IPS-20b (cell line): Measurements from ENCODE around the gene ZG16.
"Not testable (repeated sequence)": the region's sequence is repeated elsewhere in the genome, so short reads cannot be mapped to it uniquely, and the experiment has no call there.

Experiments used
- H3K27ac ChIP-seq: one replicate; pipeline ENCODE4 v1.5.1; 2013; ENCODE audit warnings: low read length
- H3K27me3 ChIP-seq: 2 replicates; pipeline ENCODE4 v1.6.1; 2013; ENCODE audit warnings: mild to moderate bottlenecking, low read length, inconsistent platforms; ENCODE audit not compliant: insufficient read depth
- H3K36me3 ChIP-seq: 2 replicates; pipeline ENCODE4 v1.6.1; 2013; ENCODE audit warnings: low read depth, mild to moderate bottlenecking, inconsistent platforms, low read length, moderate library complexity; ENCODE audit not compliant: insufficient read depth
- H3K4me1 ChIP-seq: 2 replicates; pipeline ENCODE4 v1.6.1; 2013; ENCODE audit warnings: mild to moderate bottlenecking, control low read depth, inconsistent platforms, low read length, moderate library complexity; ENCODE audit not compliant: insufficient read depth
- H3K4me3 ChIP-seq: 2 replicates; pipeline ENCODE4 v1.5.1; 2013; ENCODE audit warnings: mild to moderate bottlenecking, low read length, inconsistent platforms
- H3K9ac ChIP-seq: 2 replicates; pipeline ENCODE4 v1.6.1; 2013; ENCODE audit warnings: low read depth, mild to moderate bottlenecking, inconsistent platforms, low read length, moderate library complexity
- H3K9me3 ChIP-seq: 2 replicates; pipeline ENCODE4 v1.6.1; 2013; ENCODE audit warnings: mild to moderate bottlenecking, low read depth, low read length, inconsistent platforms; ENCODE audit not compliant: insufficient read depth

The ZG16 gene

DNA sequence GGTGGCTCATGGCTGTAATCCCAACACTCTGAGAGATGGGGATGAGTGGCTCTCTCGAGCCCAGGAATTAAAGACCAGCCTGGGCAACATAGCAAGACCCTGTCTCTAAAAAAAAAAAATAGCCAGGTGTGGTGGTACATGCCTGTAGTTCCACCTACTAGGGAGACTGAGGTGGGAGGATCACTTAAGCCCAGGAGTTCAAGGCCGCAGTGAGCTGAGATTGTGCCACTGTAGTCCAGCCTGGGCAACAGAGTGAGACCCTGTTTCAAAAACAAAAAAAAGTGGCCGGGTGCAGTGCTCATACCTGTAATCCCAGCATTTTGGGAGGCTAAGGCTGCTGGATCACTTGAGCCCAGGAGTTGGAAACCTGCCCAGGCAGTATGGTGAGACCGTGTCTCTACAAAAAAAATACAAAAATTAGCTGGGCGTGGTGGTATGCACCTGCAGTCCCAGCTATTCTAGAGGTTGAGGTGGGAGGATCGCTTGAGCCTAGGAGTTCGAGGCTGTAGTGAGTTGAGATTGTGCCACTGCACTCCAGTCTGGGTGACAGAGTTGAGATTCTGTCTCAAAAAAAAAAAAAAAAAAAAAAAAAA is 35.3 kb upstream of the ZG16 start:
- Histone ChIP-seq H3K27me3 (no peaks in the 10 kb centered on the region), H3K36me3 (peaks cover 22% of the 10 kb centered on the region), H3K9ac (no peak overlapping the region), H3K4me3 (no peak overlapping the region), H3K9me3 (no peaks in the 10 kb centered on the region), H3K27ac (no peak overlapping the region), H3K4me1 (no peaks in the 10 kb centered on the region)

DNA sequence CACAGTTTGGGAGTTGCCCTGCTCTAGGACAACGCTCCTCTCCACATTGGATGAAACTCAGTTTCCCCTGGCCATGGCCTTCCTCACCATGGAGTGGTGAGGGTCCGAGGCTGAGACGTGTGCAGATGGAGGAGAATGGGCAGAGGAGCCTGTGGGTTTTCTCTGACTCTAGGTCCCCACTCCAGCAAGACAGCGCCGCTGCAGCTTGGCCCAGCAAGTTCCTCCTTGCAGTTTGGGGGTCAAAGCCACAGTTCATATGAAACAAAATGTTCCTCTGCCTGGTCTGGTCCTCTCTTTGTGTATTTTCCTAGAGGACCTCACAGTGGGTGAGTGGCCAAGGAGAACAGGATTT is 34.6 kb upstream of the ZG16 start:
- Histone ChIP-seq H3K4me1 (no peaks in the 10 kb centered on the region), H3K9me3 (no peaks in the 10 kb centered on the region), H3K9ac (no peak overlapping the region), H3K27ac (no peak overlapping the region), H3K4me3 (no peak overlapping the region), H3K36me3 (peaks cover 15% of the 10 kb centered on the region; the same call in 1 of the 2 replicates), H3K27me3 (no peaks in the 10 kb centered on the region)

DNA sequence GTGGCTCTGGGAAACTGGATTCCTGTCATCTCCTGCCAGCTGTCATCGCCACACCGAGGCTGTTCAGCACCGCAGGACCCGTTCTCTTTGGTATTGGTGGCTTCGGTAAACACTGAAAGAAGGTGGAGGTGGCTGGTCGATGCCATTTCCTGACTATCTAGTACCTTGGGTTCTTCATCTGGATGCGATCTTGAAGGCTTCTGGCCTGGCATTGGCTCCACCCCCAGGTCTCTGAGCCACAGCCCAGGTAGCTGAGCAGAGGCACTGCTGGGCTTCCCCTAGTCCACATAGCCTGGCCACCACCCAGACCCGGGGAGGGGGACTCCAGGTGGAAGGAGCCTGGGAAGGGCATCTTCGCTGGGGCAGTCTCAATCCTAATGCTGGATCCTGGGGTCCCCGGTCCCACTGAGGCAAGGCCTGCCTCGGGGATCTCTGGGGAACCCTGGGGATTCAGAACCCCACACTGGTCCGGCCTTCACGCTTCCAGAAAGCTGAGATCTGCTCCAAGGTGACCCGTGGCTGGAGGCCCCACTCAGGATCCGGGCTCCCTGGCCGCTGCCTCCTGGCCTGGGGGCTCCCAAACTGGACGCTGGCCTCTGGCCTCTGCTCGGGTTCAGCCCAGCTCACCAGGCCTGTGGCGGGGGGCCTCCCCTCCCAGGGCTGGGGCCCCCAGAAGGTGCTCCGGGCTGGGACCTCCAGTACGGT is 34.1 kb upstream of the ZG16 start:
- Histone ChIP-seq H3K9me3 (no peaks in the 10 kb centered on the region), H3K4me3 (no peak overlapping the region), H3K27me3 (no peaks in the 10 kb centered on the region), H3K4me1 (no peaks in the 10 kb centered on the region), H3K27ac (no peak overlapping the region), H3K36me3 (peaks cover 10% of the 10 kb centered on the region; the same call in 1 of the 2 replicates), H3K9ac (no peak overlapping the region)

DNA sequence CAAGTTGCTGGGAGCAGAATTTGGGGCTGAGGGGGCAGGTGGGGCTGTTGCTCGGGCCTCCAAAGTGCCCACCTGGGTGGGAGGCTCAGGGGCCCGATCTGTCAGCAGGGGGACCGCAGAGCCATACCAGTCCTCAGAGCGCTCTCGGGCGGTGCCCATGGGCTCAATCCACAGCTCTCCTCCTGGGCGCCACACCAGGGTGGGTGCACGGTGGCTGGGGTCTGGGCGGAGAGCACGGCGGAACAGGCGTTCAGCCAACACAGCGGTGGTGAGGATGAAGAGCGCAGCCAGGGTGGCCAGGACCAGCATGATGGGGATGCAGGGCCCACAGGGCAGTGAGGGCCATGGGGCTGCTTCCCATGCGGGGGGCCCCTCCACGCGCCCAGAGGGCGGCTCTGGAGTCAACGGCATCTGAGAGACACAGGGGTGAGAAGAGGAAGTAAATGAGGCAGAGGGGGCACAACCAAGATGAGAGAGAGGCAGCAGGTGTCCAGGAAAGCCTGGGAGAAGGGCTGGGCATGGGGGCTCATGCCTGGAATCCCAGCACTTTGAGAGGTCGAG is 33.4 kb upstream of the ZG16 start:
- H3K36me3 ChIP-seq = peaks cover 7% of the 10 kb centered on the region; the same call in 1 of the 2 replicates
- H3K27me3 ChIP-seq = no peaks in the 10 kb centered on the region
- H3K9me3 ChIP-seq = no peaks in the 10 kb centered on the region
- no peaks in the 10 kb centered on the region for H3K4me1 ChIP-seq
- no peak overlapping the region for H3K9ac ChIP-seq
- H3K27ac ChIP-seq = no peak overlapping the region
- no peak overlapping the region for H3K4me3 ChIP-seq

DNA sequence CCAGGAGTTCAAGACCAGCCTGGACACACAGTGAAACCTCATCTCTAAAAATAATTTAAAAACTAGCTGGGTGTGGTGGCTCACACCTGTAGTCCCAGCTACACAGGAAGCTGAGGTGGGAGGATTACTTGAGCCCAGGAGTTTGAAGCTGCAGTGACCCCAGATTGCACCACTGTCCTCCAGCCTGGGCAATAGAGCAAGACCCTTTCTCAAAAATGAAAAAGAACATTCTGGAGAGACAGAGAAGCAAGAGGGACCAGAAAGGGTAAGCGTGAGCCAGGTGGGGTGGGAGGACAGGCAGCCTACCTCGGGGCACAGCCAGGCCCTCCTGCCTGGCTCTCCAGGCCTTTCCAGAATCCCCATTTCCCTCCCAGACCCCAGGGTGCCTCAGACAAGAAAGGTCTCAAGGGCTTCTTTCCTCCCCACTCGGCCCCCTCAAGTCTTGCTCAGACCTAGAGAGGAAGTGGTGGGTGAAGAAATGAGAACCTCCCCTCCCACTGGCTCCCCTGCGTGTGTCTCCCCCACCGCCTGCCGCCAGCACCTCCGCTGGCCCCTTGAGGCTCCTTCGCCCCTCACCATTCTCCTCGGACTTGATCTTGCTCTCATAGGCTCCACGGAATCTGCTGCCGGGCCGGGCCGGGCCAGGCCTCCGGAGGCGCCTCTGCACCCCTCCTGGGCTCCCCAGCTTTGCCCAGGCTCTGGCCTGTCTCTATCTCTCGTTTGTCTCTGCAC is 32.8 kb upstream of the ZG16 start:
- Histone ChIP-seq H3K27me3 (no peaks in the 10 kb centered on the region), H3K4me3 (no peak overlapping the region), H3K9me3 (no peaks in the 10 kb centered on the region), H3K27ac (no peak overlapping the region), H3K36me3 (0 out of 2 replicates have a peak, but pooled peaks cover under 1% of the 10 kb centered on the region), H3K4me1 (no peaks in the 10 kb centered on the region), H3K9ac (no peak overlapping the region)

DNA sequence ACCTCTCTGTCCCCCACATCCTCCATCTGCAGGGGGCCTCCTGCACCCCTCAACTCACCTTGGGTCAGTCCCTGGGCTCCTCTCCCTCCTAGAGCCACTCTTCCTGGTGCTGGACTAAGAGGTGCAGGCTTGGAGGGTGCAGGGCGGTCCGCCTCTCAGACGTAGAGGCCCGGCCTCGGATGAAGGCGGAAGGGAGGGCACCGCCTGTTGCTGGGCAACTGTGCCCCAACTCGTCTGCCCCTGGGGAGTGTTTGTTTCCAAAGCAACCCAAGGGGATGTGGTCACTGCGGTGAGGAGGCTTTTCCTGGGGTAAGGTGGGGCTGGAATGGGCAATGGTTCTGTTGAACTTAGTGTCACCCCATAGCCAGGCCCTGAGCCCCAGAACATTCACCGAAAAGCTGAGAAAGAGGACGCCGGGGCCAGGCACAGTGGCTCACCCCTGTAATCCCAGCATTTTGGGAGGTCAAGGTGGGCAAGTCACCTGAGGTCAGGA is 32.2 kb upstream of the ZG16 start, which contains the start of gene C16orf54:
C16orf54 (minus strand) TSS at position 138 of the 493 bp plus-strand sequence. CDS start 1,039 bp downstream, outside the sequence.
- H3K27me3 ChIP-seq = no peaks in the 10 kb centered on the region
- no peak within 1 kb of the TSS for H3K9ac ChIP-seq
- H3K4me1 ChIP-seq = no peaks in the 10 kb centered on the region
- H3K9me3 ChIP-seq = no peaks in the 10 kb centered on the region
- H3K27ac ChIP-seq = no peak within 1 kb of the TSS
- no peaks in the 10 kb centered on the region for H3K36me3 ChIP-seq
- no peak within 1 kb of the TSS for H3K4me3 ChIP-seq

DNA sequence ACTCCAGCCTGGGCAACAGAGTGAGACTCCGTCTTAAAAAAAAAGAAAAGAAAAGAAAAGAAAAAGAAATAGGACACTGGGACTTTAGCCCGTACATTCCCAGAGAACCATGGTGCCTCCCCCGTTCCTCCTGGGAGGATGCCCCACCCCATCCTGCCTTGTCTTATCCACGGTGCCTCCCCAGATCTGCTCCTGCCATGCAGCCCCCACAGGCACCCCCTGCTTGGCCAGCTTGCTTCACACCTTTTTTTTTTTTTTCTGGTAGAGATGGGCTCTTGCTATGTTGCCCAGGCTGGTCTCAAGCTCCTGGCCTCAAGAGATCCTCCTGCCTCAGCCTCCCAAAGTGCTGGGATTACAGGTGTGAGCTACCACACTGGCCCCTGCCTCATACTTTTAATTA is 31.5 kb upstream of the ZG16 start:
- not testable (repeated sequence) for H3K4me3 ChIP-seq, H3K27me3 ChIP-seq, H3K9me3 ChIP-seq, H3K9ac ChIP-seq, H3K4me1 ChIP-seq, H3K27ac ChIP-seq, H3K36me3 ChIP-seq

DNA sequence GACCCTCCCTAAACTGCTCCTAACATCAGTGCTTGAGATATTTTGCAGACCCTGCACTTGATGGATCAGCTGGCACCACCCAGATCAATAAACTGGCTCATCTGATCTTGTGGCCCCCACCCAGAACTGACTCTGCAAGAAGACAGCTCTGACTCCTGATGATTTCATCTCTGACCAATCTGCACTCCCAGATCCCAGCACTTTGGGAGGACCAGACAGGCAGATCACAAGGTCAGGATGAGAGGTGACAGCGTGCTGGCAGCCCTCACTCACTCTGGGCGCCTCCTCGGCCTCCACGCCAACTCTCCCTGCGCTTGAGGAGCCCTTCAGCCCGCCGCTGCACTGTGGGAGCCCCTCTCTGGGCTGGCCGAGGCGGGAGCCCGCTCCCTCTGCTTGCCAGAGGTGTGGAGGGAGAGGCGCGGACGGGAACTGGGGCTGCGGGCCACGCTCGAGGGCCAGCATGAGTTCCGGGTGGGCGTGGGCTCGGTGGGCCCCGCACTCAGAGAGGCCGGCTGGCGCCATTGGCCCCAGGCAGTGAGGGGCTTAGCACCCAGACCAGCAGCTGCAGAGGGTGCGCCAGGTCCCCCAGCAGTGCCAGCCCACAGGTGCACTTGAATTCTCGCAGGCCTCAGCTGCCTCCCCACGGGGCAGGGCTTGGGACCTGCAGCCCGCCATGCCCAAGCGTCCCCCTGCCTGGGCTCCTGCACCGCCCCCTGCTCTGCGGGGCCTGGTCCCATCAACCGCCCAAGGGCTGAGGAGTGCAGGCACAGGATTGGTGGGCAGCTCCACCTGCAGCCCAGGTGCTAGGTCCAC is 29.9 kb upstream of the ZG16 start:
- Histone ChIP-seq H3K27me3 (no peaks in the 10 kb centered on the region), H3K9me3 (no peaks in the 10 kb centered on the region), H3K9ac (no peak overlapping the region), H3K27ac (no peak overlapping the region), H3K4me1 (no peaks in the 10 kb centered on the region), H3K36me3 (no peaks in the 10 kb centered on the region), H3K4me3 (no peak overlapping the region)

DNA sequence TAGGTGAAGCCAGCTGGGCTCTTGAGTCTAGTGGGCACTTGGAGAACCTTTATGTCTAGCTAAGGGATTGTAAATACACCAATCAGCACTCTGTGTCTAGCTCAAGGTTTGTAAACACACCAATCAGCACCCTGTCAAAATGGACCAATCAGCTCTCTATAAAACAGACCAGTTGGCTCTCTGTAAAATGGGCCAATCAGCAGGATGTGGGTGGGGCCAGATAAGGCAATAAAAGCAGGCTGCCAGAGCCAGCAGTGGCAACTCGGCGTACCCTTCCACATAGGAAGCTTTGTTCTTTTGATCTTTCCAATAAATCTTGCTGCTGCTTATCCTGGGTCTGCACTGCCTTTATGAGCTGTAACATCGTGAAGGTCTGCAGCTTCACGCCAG is 29.3 kb upstream of the ZG16 start:
- not testable (repeated sequence) for H3K36me3 ChIP-seq, H3K4me1 ChIP-seq, H3K9ac ChIP-seq, H3K9me3 ChIP-seq, H3K4me3 ChIP-seq, H3K27ac ChIP-seq, H3K27me3 ChIP-seq

DNA sequence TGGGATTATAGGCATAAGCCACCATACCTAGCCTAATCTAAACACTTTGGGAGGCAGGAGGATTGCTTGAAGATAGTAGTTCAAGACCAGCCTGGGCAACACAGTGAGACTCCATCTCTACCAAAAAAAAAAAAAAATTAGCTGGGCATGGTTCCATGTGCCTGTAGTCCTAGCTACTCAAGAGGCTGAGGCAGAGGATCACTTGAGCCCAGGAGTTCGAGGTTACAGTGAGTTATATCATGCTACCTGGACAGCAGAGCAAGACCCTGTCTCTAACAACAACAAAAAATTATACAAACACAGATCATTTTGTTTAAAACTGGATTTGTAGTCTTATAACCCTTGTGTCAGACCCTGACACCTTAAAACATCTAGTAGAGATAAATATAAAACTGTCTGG is 24.5 kb upstream of the ZG16 start:
- Histone ChIP-seq H3K27me3 (no peaks in the 10 kb centered on the region), H3K9ac (no peak overlapping the region), H3K9me3 (no peaks in the 10 kb centered on the region), H3K4me3 (no peak overlapping the region), H3K4me1 (peaks cover 3% of the 10 kb centered on the region; the same call in 1 of the 2 replicates), H3K36me3 (no peaks in the 10 kb centered on the region), H3K27ac (no peak overlapping the region)

DNA sequence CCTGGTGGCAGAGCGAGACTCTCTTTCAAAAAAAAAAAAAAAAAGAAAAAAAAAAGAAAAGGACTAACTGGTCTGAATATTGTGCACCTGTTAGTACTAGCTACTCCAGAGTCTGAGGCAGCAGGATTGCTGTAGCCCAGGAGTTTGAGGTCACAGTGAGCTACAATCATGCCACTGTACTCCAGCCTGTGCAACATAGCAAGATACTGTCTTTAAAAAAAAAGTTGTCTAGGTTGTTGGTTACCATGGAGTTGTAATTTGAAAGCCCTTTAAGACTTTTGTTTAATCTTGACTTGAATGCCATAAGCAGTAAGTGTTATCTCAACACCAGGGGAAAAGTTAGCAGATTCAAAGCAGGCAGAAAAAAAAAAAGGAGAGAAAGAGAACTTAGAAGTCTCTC is 21.4 kb upstream of the ZG16 start:
- no peak overlapping the region for H3K4me3 ChIP-seq
- H3K4me1 ChIP-seq = peaks cover 3% of the 10 kb centered on the region; the same call in 1 of the 2 replicates
- H3K9ac ChIP-seq = no peak overlapping the region
- H3K27ac ChIP-seq = no peak overlapping the region
- H3K36me3 ChIP-seq = no peaks in the 10 kb centered on the region
- H3K27me3 ChIP-seq = no peaks in the 10 kb centered on the region
- no peaks in the 10 kb centered on the region for H3K9me3 ChIP-seq
